ENCODE data around the gene DYRK4.

- TF ChIP-seq, protein P1, sequence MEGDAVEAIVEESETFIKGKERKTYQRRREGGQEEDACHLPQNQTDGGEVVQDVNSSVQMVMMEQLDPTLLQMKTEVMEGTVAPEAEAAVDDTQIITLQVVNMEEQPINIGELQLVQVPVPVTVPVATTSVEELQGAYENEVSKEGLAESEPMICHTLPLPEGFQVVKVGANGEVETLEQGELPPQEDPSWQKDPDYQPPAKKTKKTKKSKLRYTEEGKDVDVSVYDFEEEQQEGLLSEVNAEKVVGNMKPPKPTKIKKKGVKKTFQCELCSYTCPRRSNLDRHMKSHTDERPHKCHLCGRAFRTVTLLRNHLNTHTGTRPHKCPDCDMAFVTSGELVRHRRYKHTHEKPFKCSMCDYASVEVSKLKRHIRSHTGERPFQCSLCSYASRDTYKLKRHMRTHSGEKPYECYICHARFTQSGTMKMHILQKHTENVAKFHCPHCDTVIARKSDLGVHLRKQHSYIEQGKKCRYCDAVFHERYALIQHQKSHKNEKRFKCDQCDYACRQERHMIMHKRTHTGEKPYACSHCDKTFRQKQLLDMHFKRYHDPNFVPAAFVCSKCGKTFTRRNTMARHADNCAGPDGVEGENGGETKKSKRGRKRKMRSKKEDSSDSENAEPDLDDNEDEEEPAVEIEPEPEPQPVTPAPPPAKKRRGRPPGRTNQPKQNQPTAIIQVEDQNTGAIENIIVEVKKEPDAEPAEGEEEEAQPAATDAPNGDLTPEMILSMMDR (IDR thresholded peaks at IDR 0.05) = no peak
- TF ChIP-seq POLR2A (IDR thresholded peaks at IDR 0.05) = no peak
These were observed 5.1 kb upstream of the DYRK4 start for GRCh38 chr12:4556735-4557530.
